ENCODE results near the gene SSTR5. TPM values are rescaled to one million over a fixed set of nuclear protein-coding genes. Genes with fewer than 3 reads are reported as not detected.

SSTR5 gene
- total and polyA plus RNA-seq, 10 of the 15 experiments (the other 5 are each of a cell fraction or from before 2014, with no cell fraction given), result not detected

GRCh38 chr16:1101573-1102332 lies 29.2 kb downstream of the SSTR5 start:
- Histone ChIP-seq H3K4me2 (ENCODE audit: control insufficient read depth, insufficient read depth) (no peak overlapping the region), H4K20me1 (ENCODE audit: control insufficient read depth, insufficient read depth) (no peaks in the 10 kb centered on the region), H3K36me3 (ENCODE audit: control insufficient read depth in 2 of 2, insufficient read depth in 2 of 2, low read length in 1 of 2) (no peaks in the 10 kb centered on the region), H3K9me3 (replicated peaks; ENCODE audit: control insufficient read depth, insufficient read depth, low read length) (no peaks in the 10 kb centered on the region), H3K79me2 (ENCODE audit: control insufficient read depth, insufficient read depth, low read length) (no peaks in the 10 kb centered on the region), H3K9ac (ENCODE audit: control insufficient read depth, insufficient read depth, low read length) (no peak overlapping the region), H3K4me1 (ENCODE audit: control insufficient read depth, insufficient read depth, low read length) (no peaks in the 10 kb centered on the region), H3K4me3 (no peak overlapping the region), H3K27ac (ENCODE audit: control insufficient read depth, insufficient read depth) (no peak overlapping the region), H3K27me3 (replicated peaks in 1 of 2; ENCODE audit: control insufficient read depth in 2 of 2, insufficient read depth in 2 of 2, low read length in 1 of 2) (no peaks in the 10 kb centered on the region), H2AFZ (ENCODE audit: control insufficient read depth, low read depth, low read length) (no peak overlapping the region)
- ChIA-PET SMC1A (ENCODE audit: uncharacterized antibody, unreplicated experiment) (no interaction called here), RAD21 (ENCODE audit: unreplicated experiment) (no interaction called here), POLR2A (no interaction called here), CTCF (no interaction called here)
- intact Hi-C loops (cut with micrococcal nuclease; ENCODE audit: unreplicated experiment), result loop anchor here (2.0 kb wide), 1 partner anchor 391 kb away; no protein-coding TSS in a partner anchor
- DNase-seq (ENCODE audit: low read depth, low spot score) (no peak), FAIRE-seq (no peak), ATAC-seq (no peak)
- no TSS peak for BruUV-seq (replicated peaks)
- in situ Hi-C loops (cut with MboI), result no loop called here
- TF ChIP-seq SREBF1 (IDR thresholded peaks at IDR 0.05; ENCODE audit: low read length), result no peak
- TF ChIP-seq NFYB (IDR thresholded peaks at IDR 0.05; ENCODE audit: insufficient read depth, low read depth, low read length), result no peak
- no peak for TF ChIP-seq ETV6 (conservative IDR thresholded peaks at IDR 0.05 in 1 of 2, IDR thresholded peaks at IDR 0.05 in 1 of 2; ENCODE audit: borderline replicate concordance in 1 of 2, low read depth in 1 of 2)
- 22% methylated on average over 20 of the region's 25 CpGs for WGBS (ENCODE audit: insufficient coverage, insufficient replicate concordance, low lambda C conversion rate, missing lambda C conversion rate)

GRCh38 chr16:1102333-1102700 lies 29.8 kb downstream of the SSTR5 start:
- Histone ChIP-seq H3K9ac (ENCODE audit: control insufficient read depth, insufficient read depth, low read length) (no peak overlapping the region), H3K79me2 (ENCODE audit: control insufficient read depth, insufficient read depth, low read length) (no peaks in the 10 kb centered on the region), H3K4me3 (no peak overlapping the region), H2AFZ (ENCODE audit: control insufficient read depth, low read depth, low read length) (no peak overlapping the region), H4K20me1 (ENCODE audit: control insufficient read depth, insufficient read depth) (no peaks in the 10 kb centered on the region), H3K36me3 (ENCODE audit: control insufficient read depth in 2 of 2, insufficient read depth in 2 of 2, low read length in 1 of 2) (no peaks in the 10 kb centered on the region), H3K9me3 (replicated peaks; ENCODE audit: control insufficient read depth, insufficient read depth, low read length) (no peaks in the 10 kb centered on the region), H3K4me2 (ENCODE audit: control insufficient read depth, insufficient read depth) (no peak overlapping the region), H3K4me1 (ENCODE audit: control insufficient read depth, insufficient read depth, low read length) (no peaks in the 10 kb centered on the region), H3K27me3 (replicated peaks in 1 of 2; ENCODE audit: control insufficient read depth in 2 of 2, insufficient read depth in 2 of 2, low read length in 1 of 2) (no peaks in the 10 kb centered on the region), H3K27ac (ENCODE audit: control insufficient read depth, insufficient read depth) (no peak overlapping the region)
- intact Hi-C loops (cut with micrococcal nuclease; ENCODE audit: unreplicated experiment) (loop anchor here (2.0 kb wide), 1 partner anchor 392 kb away; no protein-coding TSS in a partner anchor), in situ Hi-C loops (cut with MboI) (no loop called here)
- BruUV-seq (replicated peaks), result no TSS peak
- 40% methylated on average over 5 of the region's 26 CpGs for WGBS (ENCODE audit: insufficient coverage, insufficient replicate concordance, low lambda C conversion rate, missing lambda C conversion rate)
- CTCF ChIA-PET, result no interaction called here
- ATAC-seq, result no peak
- DNase-seq (ENCODE audit: low read depth, low spot score), result no peak
- SMC1A ChIA-PET (ENCODE audit: uncharacterized antibody, unreplicated experiment), result no interaction called here
- FAIRE-seq, result no peak
- RAD21 ChIA-PET (ENCODE audit: unreplicated experiment), result interaction anchor here (1.2 kb wide), 1 partner anchor 390 kb away, joined by 3 read pairs; no protein-coding TSS in a partner anchor
- POLR2A ChIA-PET, result no interaction called here
- no peak for TF ChIP-seq ZNF622 (IDR thresholded peaks at IDR 0.05)
- TF ChIP-seq BRCA1 (IDR thresholded peaks at IDR 0.05; ENCODE audit: low read depth, low read length), result no peak
- TF ChIP-seq RBBP5 (conservative IDR thresholded peaks at IDR 0.05), result no peak
- no peak for TF ChIP-seq MAX (IDR thresholded peaks at IDR 0.05; ENCODE audit: low read depth, low read length)
- TF ChIP-seq SUPT20H (IDR thresholded peaks at IDR 0.05; ENCODE audit: borderline replicate concordance, control insufficient read depth, low read depth, low read length), result no peak
- no peak for TF ChIP-seq RELA (IDR thresholded peaks at IDR 0.05; ENCODE audit: borderline replicate concordance, partially characterized antibody)
- no peak for TF ChIP-seq NR2C2 (IDR thresholded peaks at IDR 0.05; ENCODE audit: borderline replicate concordance, control insufficient read depth, insufficient read length, low read depth)
- no peak for TF ChIP-seq RCOR1 (conservative IDR thresholded peaks at IDR 0.05; ENCODE audit: low read depth, low read length)
- no peak for TF ChIP-seq MXI1 (IDR thresholded peaks at IDR 0.05; ENCODE audit: low read depth, low read length)
- no peak for TF ChIP-seq ZSCAN29 (IDR thresholded peaks at IDR 0.05)
- no peak for TF ChIP-seq JUND (IDR thresholded peaks at IDR 0.05; ENCODE audit: low read depth, low read length)

Measured in GM12878 (cell line).